CD4-positive, alpha-beta memory T cell (primary cell): Measurements from ENCODE around the gene UNC79. TPM values are rescaled to one million over a fixed set of nuclear protein-coding genes. Genes with fewer than 3 reads are reported as not detected.
"Not testable (repeated sequence)": the region's sequence is repeated elsewhere in the genome, so short reads cannot be mapped to it uniquely, and the experiment has no call there.

ENCODE experiments used
- CTCF ChIA-PET: fragments of 350-600 bp; sonication (Branson Sonifier 250); formaldehyde crosslinking; loops from one replicate; lab custom pipeline; 2021; ENCODE audit warnings: inconsistent platforms; ENCODE audit not compliant: partially characterized antibody; lab: Charles Lee
- POLR2A ChIA-PET: fragments of 350-600 bp; sonication (Branson Sonifier 250); formaldehyde crosslinking; loops from one replicate; lab custom pipeline; 2021; ENCODE audit not compliant: partially characterized antibody; lab: Charles Lee
- DNase-seq, 5 donors: peaks; one replicate each; pipeline versions ENCODE4 v3.0.0 to v3.0.0-alpha.2; 2020 to 2022; ENCODE audit warnings: mixed read lengths in 1 of 5
- H3K27ac ChIP-seq: one replicate; pipeline ENCODE4 v1.7.0; 2013; ENCODE audit warnings: low read depth, low read length
- H3K27me3 ChIP-seq: 2 replicates; pipeline ENCODE4 v1.7.0; 2013; ENCODE audit warnings: mild to moderate bottlenecking, low read length, moderate library complexity; ENCODE audit not compliant: insufficient read depth
- H3K36me3 ChIP-seq: 2 replicates; pipeline ENCODE4 v1.7.0; 2013; ENCODE audit warnings: mild to moderate bottlenecking, low read length, moderate library complexity; ENCODE audit not compliant: insufficient read depth
- H3K4me1 ChIP-seq: 2 replicates; pipeline ENCODE4 v1.7.0; 2013; ENCODE audit warnings: mild to moderate bottlenecking, low read length, moderate library complexity; ENCODE audit not compliant: insufficient read depth
- H3K4me3 ChIP-seq, 2 donors: one replicate each; pipeline ENCODE4 v1.7.0; 2013; ENCODE audit warnings: low read length in 2 of 2, mild to moderate bottlenecking in 1 of 2
- H3K9me3 ChIP-seq, 2 donors: one replicate each; pipeline ENCODE4 v1.7.0; 2013; ENCODE audit warnings: low read length in 2 of 2, control low read depth in 1 of 2; ENCODE audit not compliant: control insufficient read depth in 1 of 2
- H3K27ac Mint-ChIP-seq, 7 donors: one replicate each; pipeline ENCODE4 v1.8.0; 2020 to 2021; ENCODE audit warnings: mixed read lengths in 7 of 7, mild to moderate bottlenecking in 6 of 7, inconsistent platforms in 3 of 7, moderate library complexity in 3 of 7
- H3K27me3 Mint-ChIP-seq, 2 donors: one replicate each; pipeline ENCODE4 v1.8.0; 2020 to 2021; ENCODE audit warnings: mixed read lengths in 2 of 2
- H3K36me3 Mint-ChIP-seq, 2 donors: one replicate each; pipeline ENCODE4 v1.8.0; 2020 to 2021; ENCODE audit warnings: mixed read lengths in 2 of 2, inconsistent platforms in 1 of 2, mild to moderate bottlenecking in 1 of 2
- H3K4me1 Mint-ChIP-seq, 4 donors: one replicate each; pipeline ENCODE4 v1.8.0; 2020 to 2021; ENCODE audit warnings: mixed read lengths in 4 of 4, mild to moderate bottlenecking in 1 of 4
- H3K4me3 Mint-ChIP-seq, 8 donors: one replicate each; pipeline ENCODE4 v1.8.0; 2020 to 2021; ENCODE audit warnings: mixed read lengths in 8 of 8, mild to moderate bottlenecking in 7 of 8, moderate library complexity in 6 of 8, inconsistent platforms in 3 of 8
- H3K9me3 Mint-ChIP-seq, 8 donors: one replicate each; pipeline ENCODE4 v1.8.0; 2020 to 2021; ENCODE audit warnings: mixed read lengths in 8 of 8, mild to moderate bottlenecking in 5 of 8, inconsistent platforms in 3 of 8, moderate library complexity in 1 of 8
- intact Hi-C: fragments of 100-400 bp; cut with micrococcal nuclease; formaldehyde crosslinking; loops from one replicate; pipeline ENCODE4 v1.15.1; 2023
- polyA plus RNA-seq, 2 donors: library from polyadenylated mRNA; unstranded; fragments of 300-500 nt; fragmentation: Illumina TruSeq; gene quantifications; one replicate each; pipeline ENCODE4 v1.2.3, GENCODE V29; 2021
- total RNA-seq, 2 experiments: library from RNA; stranded (reverse); gene quantifications; one replicate each; pipeline ENCODE4 v1.2.3, GENCODE V29; 2021

Gene UNC79
- total RNA-seq (under 1 TPM; 0.03 to 0.06 TPM), polyA plus RNA-seq (not detected)

GRCh38 chr14:93430315-93431035 lies at the start of gene UNC79:
Gene UNC79 (plus strand): TSS chr14:93430939. CDS start chr14:93431030, 91 bp downstream.
- no peaks in the 10 kb centered on the region for H3K36me3 ChIP-seq
- POLR2A ChIA-PET = no interaction called here
- peaks cover 0 to 5% of the 10 kb centered on the region in 2 donors for H3K9me3 ChIP-seq
- Mint-ChIP-seq H3K9me3 (peaks cover 6 to 44% (median 23%) of the 10 kb centered on the region in 8 donors), H3K36me3 (no peaks in the 10 kb centered on the region), H3K4me1 (no peaks in the 10 kb centered on the region), H3K4me3 (no peak within 1 kb of the TSS), H3K27me3 (peaks cover 26 to 28% of the 10 kb centered on the region in 2 donors), H3K27ac (no peak within 1 kb of the TSS)
- no peak within 1 kb of the TSS for H3K27ac ChIP-seq
- no peaks in the 10 kb centered on the region for H3K4me1 ChIP-seq
- H3K4me3 ChIP-seq = no peak within 1 kb of the TSS
- intact Hi-C loops = no loop called here
- no peaks in the 10 kb centered on the region for H3K27me3 ChIP-seq
- no peak for DNase-seq
- CTCF ChIA-PET = no interaction called here

GRCh38 chr14:93381644-93382043 lies 49.1 kb upstream of the UNC79 start:
- Histone ChIP-seq H3K36me3 (no peaks in the 10 kb centered on the region), H3K4me1 (no peaks in the 10 kb centered on the region), H3K9me3 (no peaks in the 10 kb centered on the region), H3K27me3 (no peaks in the 10 kb centered on the region), H3K27ac (no peak overlapping the region), H3K4me3 (no peak overlapping the region)
- ChIA-PET POLR2A (no interaction called here), CTCF (interaction anchor here (0.5 kb wide), 1 partner anchor 155 kb away, joined by 4 read pairs; no protein-coding TSS in a partner anchor)
- intact Hi-C loops = no loop called here
- Mint-ChIP-seq H3K27ac (no peak overlapping the region), H3K36me3 (no peaks in the 10 kb centered on the region), H3K9me3 (peaks cover 0 to 6% (median 0%) of the 10 kb centered on the region in 8 donors), H3K4me3 (no peak overlapping the region), H3K4me1 (no peaks in the 10 kb centered on the region), H3K27me3 (peaks cover 12 to 29% of the 10 kb centered on the region in 2 donors)
- no peak for DNase-seq

- CTCF ChIA-PET, H3K4me1 ChIP-seq, H3K27me3 ChIP-seq, H3K4me1 Mint-ChIP-seq, DNase-seq, H3K36me3 Mint-ChIP-seq, H3K36me3 ChIP-seq, H3K27ac Mint-ChIP-seq, H3K4me3 ChIP-seq, POLR2A ChIA-PET, H3K27ac ChIP-seq, H3K4me3 Mint-ChIP-seq, H3K9me3 ChIP-seq, intact Hi-C loops, H3K9me3 Mint-ChIP-seq: not testable (repeated sequence)
- peaks cover 19% of the 10 kb centered on the region in 2 donors for H3K27me3 Mint-ChIP-seq
Observed at GRCh38 chr14:93384256-93384655, 46.5 kb upstream of the UNC79 start.

- POLR2A ChIA-PET = no interaction called here
- H3K9me3 Mint-ChIP-seq = peaks cover 0 to 34% (median 20%) of the 10 kb centered on the region in 8 donors
Observed at GRCh38 chr14:93395231-93395630, 35.5 kb upstream of the UNC79 start.

GRCh38 chr14:93396456-93396855 lies 34.3 kb upstream of the UNC79 start:
- H3K27me3 ChIP-seq = no peaks in the 10 kb centered on the region
- peaks cover 0 to 34% (median 20%) of the 10 kb centered on the region in 8 donors for H3K9me3 Mint-ChIP-seq
- H3K4me3 ChIP-seq = no peak overlapping the region
- H3K36me3 ChIP-seq = no peaks in the 10 kb centered on the region
- no peak for DNase-seq
- no peak overlapping the region for H3K27ac Mint-ChIP-seq
- intact Hi-C loops = no loop called here
- peaks cover 12 to 16% of the 10 kb centered on the region in 2 donors for H3K27me3 Mint-ChIP-seq
- no peaks in the 10 kb centered on the region for H3K4me1 Mint-ChIP-seq
- no peaks in the 10 kb centered on the region for H3K9me3 ChIP-seq
- H3K4me1 ChIP-seq = no peaks in the 10 kb centered on the region
- H3K4me3 Mint-ChIP-seq = no peak overlapping the region
- no peaks in the 10 kb centered on the region for H3K36me3 Mint-ChIP-seq
- CTCF ChIA-PET = no interaction called here
- H3K27ac ChIP-seq = no peak overlapping the region
- POLR2A ChIA-PET = no interaction called here

More at GRCh38 chr14:93395231-93395630, 35.5 kb upstream of the UNC79 start:
- Mint-ChIP-seq H3K27me3 (peaks cover 11 to 15% of the 10 kb centered on the region in 2 donors), H3K27ac (no peak overlapping the region), H3K36me3 (no peaks in the 10 kb centered on the region), H3K4me1 (no peaks in the 10 kb centered on the region), H3K4me3 (no peak overlapping the region)
- Histone ChIP-seq H3K4me3 (no peak overlapping the region), H3K9me3 (no peaks in the 10 kb centered on the region), H3K27ac (no peak overlapping the region), H3K36me3 (no peaks in the 10 kb centered on the region), H3K27me3 (no peaks in the 10 kb centered on the region), H3K4me1 (no peaks in the 10 kb centered on the region)
- CTCF ChIA-PET = no interaction called here
- no peak for DNase-seq
- intact Hi-C loops = no loop called here

GRCh38 chr14:93398491-93398890 lies 32.2 kb upstream of the UNC79 start:
- Histone ChIP-seq H3K27ac (no peak overlapping the region), H3K36me3 (no peaks in the 10 kb centered on the region), H3K4me1 (no peaks in the 10 kb centered on the region), H3K27me3 (no peaks in the 10 kb centered on the region), H3K4me3 (no peak overlapping the region), H3K9me3 (no peaks in the 10 kb centered on the region)
- intact Hi-C loops = no loop called here
- DNase-seq = no peak
- Mint-ChIP-seq H3K9me3 (peaks cover 0 to 34% (median 21%) of the 10 kb centered on the region in 8 donors), H3K27me3 (peaks cover 18 to 19% of the 10 kb centered on the region in 2 donors), H3K36me3 (no peaks in the 10 kb centered on the region), H3K4me3 (no peak overlapping the region), H3K27ac (no peak overlapping the region), H3K4me1 (no peaks in the 10 kb centered on the region)
- CTCF ChIA-PET = no interaction called here
- POLR2A ChIA-PET = no interaction called here

GRCh38 chr14:93402951-93403350 lies 27.8 kb upstream of the UNC79 start:
- H3K36me3 Mint-ChIP-seq = no peaks in the 10 kb centered on the region
- no peak overlapping the region for H3K27ac Mint-ChIP-seq
- H3K27me3 Mint-ChIP-seq = peaks cover 16% of the 10 kb centered on the region in 2 donors
- H3K9me3 Mint-ChIP-seq = peaks cover 0 to 12% (median 7%) of the 10 kb centered on the region in 8 donors
- H3K36me3 ChIP-seq = no peaks in the 10 kb centered on the region
- CTCF ChIA-PET = no interaction called here
- H3K27me3 ChIP-seq = no peaks in the 10 kb centered on the region
- no peaks in the 10 kb centered on the region for H3K9me3 ChIP-seq
- intact Hi-C loops = no loop called here
- DNase-seq = no peak
- H3K4me3 ChIP-seq = no peak overlapping the region
- no peak overlapping the region for H3K4me3 Mint-ChIP-seq
- no peaks in the 10 kb centered on the region for H3K4me1 ChIP-seq
- POLR2A ChIA-PET = no interaction called here
- no peaks in the 10 kb centered on the region for H3K4me1 Mint-ChIP-seq
- no peak overlapping the region for H3K27ac ChIP-seq
